Neural progenitor cell (in vitro differentiated cells): Measurements from ENCODE around the gene SMIM11.

Source experiments
- EZH2 ChIP-seq: fragments of 200-600 bp; sonication (generic); IDR thresholded peaks from 2 replicates; pipeline ENCODE4 v1.6.1; 2017; ENCODE audit warnings: antibody characterized with exemption, mild to moderate bottlenecking, moderate library complexity
- EZH2phosphoT487 ChIP-seq: fragments of 200-600 bp; sonication (generic); IDR thresholded peaks from 2 replicates; pipeline ENCODE4 v1.6.1; 2017; ENCODE audit warnings: antibody characterized with exemption
- TF ChIP-seq, protein P1 (sequence below): fragments of 200-600 bp; sonication (generic); IDR thresholded peaks from 2 replicates; pipeline ENCODE4 v1.5.1; 2017; ENCODE audit warnings: antibody characterized with exemption, mild to moderate bottlenecking

DNA sequence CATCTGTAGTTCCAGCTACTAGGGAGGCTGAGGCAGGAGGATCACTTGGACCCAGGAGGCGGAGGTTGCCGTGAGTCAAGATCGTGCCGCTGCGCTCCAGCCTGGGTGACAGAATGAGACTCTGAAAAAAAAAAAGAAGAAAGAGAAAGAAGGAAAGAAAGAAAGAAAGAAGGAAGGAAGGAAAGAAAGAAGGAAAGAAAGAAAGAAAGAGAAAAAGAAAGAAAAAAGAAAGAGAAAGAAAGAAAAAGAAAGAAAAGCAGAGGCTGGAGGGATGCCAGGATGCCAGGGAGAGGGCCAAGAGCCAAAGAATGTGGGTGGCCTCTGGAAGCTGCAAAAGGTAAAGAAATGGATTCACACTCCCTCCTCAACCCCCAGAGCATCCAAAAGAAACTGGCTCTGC is 19.7 kb upstream of the SMIM11 start:
- TF ChIP-seq EZH2: no peak
- TF ChIP-seq, protein P1, sequence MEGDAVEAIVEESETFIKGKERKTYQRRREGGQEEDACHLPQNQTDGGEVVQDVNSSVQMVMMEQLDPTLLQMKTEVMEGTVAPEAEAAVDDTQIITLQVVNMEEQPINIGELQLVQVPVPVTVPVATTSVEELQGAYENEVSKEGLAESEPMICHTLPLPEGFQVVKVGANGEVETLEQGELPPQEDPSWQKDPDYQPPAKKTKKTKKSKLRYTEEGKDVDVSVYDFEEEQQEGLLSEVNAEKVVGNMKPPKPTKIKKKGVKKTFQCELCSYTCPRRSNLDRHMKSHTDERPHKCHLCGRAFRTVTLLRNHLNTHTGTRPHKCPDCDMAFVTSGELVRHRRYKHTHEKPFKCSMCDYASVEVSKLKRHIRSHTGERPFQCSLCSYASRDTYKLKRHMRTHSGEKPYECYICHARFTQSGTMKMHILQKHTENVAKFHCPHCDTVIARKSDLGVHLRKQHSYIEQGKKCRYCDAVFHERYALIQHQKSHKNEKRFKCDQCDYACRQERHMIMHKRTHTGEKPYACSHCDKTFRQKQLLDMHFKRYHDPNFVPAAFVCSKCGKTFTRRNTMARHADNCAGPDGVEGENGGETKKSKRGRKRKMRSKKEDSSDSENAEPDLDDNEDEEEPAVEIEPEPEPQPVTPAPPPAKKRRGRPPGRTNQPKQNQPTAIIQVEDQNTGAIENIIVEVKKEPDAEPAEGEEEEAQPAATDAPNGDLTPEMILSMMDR: no peak
- no peak for TF ChIP-seq EZH2phosphoT487
